AG09319 (cell line): ENCODE measurements around the gene RNU2-1.
"Not testable (repeated sequence)": the region's sequence is repeated elsewhere in the genome, so short reads cannot be mapped to it uniquely, and the experiment has no call there.

ENCODE experiments used
- DNase-seq: peaks from one replicate; pipeline ENCODE4 v3.0.0-alpha.2; 2010; ENCODE audit warnings: low read depth; ENCODE audit errors: extremely low read depth
- TF ChIP-seq, protein P1 (sequence below): IDR thresholded peaks from 2 replicates; pipeline ENCODE4 v1.5.1; 2011; ENCODE audit warnings: low read depth, mild to moderate bottlenecking, inconsistent platforms, low read length, moderate library complexity

RNU2-1 gene

DNA sequence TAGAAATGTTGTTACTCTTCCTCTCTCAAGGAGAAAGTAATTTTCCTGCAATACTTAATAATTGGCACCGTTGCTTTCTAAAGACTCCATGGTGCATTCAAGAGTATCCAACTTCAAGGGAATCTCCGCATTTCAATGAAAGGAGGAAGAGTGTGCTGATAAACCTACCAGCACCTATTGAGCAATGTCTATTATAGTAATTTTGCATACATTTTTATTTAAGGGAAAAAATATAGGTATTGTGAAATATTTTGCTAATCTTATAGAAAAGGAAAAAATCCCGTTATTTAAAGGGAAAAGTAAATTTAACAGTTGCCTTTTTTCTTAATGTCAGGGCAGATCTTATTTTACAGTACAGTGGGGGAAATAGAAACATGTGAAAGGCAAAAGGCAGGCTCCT, 23.2 kb downstream of the RNU2-1 start:
- no peak for DNase-seq
- TF ChIP-seq, protein P1, sequence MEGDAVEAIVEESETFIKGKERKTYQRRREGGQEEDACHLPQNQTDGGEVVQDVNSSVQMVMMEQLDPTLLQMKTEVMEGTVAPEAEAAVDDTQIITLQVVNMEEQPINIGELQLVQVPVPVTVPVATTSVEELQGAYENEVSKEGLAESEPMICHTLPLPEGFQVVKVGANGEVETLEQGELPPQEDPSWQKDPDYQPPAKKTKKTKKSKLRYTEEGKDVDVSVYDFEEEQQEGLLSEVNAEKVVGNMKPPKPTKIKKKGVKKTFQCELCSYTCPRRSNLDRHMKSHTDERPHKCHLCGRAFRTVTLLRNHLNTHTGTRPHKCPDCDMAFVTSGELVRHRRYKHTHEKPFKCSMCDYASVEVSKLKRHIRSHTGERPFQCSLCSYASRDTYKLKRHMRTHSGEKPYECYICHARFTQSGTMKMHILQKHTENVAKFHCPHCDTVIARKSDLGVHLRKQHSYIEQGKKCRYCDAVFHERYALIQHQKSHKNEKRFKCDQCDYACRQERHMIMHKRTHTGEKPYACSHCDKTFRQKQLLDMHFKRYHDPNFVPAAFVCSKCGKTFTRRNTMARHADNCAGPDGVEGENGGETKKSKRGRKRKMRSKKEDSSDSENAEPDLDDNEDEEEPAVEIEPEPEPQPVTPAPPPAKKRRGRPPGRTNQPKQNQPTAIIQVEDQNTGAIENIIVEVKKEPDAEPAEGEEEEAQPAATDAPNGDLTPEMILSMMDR: no peak

DNA sequence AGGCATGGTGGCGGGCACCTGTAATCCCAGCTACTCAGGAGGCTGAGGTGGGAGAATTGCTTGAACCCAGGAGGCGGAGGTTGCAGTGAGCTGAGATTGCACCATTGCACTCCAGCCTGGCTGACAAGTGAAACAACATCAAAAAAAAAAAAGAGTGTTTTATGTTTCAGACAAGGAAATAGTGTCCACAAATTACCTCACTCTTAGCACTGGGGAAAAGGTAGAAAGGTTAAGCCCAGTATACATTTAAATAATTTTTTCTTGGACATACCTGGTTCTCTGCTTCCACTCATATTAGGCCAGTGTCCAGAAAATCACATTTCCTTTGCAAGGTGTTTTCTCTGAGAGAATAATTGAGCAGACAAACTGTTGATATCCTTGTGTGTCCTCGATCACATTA, 30.8 kb downstream of the RNU2-1 start:
- DNase-seq: not testable (repeated sequence)

DNA sequence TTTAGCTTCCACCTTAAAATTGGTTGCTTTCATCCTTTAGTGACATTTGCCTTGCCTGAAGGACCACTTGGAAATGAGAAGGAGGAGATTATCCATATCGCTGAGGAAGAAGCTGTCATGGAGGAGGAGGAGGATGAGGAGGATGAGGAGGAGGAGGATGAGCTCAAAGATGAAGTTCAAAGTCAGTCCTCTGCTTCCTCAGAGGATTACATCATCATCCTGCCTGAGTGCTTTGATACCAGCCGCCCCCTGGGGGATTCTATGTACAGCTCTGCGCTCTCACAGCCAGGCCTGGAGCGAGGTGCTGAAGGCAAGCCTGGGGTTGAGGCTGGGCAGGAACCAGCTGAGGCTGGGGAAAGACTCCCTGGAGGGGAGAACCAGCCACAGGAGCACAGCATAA, 33.6 kb downstream of the RNU2-1 start:
- TF ChIP-seq, protein P1: no peak
- DNase-seq: no peak

DNA sequence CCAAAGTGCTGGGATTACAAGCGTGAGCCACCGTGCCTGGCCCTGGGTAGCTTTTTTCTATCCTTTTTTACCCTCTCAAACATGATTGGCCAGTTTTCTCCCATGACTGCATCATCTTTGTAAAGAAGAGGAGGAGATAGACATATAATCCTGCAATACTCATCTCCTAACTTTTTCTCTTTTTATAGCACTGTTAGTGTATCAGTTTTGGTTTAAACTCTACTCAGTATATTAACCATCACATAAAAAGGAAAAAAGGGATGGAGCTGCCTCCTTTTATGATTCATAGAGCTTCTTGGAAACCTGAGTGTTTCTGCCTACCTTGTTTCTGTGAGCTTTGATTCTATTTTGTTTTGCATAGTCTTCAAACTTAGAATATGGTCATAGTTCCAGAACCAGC, 34.1 kb downstream of the RNU2-1 start:
- TF ChIP-seq, protein P1: no peak
- no peak for DNase-seq

DNA sequence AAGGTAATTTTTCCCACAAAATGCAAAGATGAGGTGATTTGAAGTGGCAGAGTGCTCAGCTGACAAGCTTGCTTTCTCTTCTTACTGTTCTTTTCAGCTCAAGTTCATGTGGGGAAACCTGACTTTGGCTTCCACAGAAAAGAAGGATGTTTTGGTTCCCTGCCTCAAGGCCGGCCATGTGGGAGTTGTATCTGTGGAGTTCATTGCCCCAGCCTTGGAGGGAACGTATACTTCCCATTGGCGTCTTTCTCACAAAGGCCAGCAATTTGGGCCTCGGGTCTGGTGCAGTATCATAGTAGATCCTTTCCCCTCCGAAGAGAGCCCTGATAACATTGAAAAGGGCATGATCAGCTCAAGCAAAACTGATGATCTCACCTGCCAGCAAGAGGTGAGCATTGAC, 40.5 kb downstream of the RNU2-1 start:
- TF ChIP-seq, protein P1: no peak
- no peak for DNase-seq

DNA sequence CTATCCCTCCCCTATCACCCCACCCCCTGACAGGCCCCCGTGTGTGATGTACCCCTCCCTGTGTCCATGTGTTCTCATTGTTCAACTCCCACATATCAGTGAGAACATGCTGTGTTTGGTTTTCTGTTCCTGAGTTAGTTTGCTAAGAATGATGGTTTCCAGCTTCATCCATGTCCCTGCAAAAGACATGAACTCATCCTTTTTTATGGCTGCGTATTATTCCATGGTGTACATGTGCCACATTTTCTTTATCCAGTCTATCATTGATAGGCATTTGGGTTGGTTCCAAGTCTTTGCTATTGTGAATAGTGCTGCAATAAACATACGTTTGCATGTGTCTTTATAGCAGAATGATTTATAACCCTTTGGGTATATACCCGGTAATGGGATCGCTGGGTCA, 47.1 kb downstream of the RNU2-1 start:
- DNase-seq: not testable (repeated sequence)

DNA sequence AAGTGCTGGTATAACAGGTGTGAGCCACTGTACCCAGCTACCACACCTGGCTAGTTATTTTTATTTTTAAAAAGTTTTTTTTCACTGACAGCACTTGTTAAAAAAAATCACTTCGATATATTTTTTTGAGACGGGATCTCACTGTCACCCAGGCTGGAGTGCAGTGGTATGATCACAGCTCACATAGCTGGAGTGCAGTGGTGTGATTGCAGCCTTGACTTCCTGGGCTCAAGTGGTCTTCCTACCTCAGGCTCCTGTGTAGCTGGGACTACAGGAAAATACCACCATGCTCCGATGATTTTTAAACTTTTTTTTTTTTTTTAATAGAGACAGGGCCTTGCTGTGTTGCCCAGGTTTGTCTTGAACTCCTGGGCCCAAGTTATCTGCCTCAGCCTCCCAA, 49.9 kb downstream of the RNU2-1 start:
- no peak for DNase-seq

More for the DNA sequence above, 49.9 kb downstream of the RNU2-1 start:
- TF ChIP-seq, protein P1: no peak
